ENCODE measurements around the gene NLRP6.
"Not testable (repeated sequence)": the region's sequence is repeated elsewhere in the genome, so short reads cannot be mapped to it uniquely, and the experiment has no call there.

GRCh38 chr11:311013-311748 lies 33.0 kb downstream of the NLRP6 start:
- TF ChIP-seq CTCF (IDR thresholded peaks at IDR 0.05); MAX (IDR thresholded peaks at IDR 0.05; ENCODE audit: low read depth); REST (IDR thresholded peaks at IDR 0.05; ENCODE audit: low read depth, low read length); SIN3A (IDR thresholded peaks at IDR 0.05; ENCODE audit: borderline replicate concordance, low read depth, low read length); EZH2phosphoT487 (IDR thresholded peaks at IDR 0.05; ENCODE audit: borderline replicate concordance, low read depth); USF1 (IDR thresholded peaks at IDR 0.05; ENCODE audit: borderline replicate concordance, low read depth); EP300 (IDR thresholded peaks at IDR 0.05; ENCODE audit: borderline replicate concordance in 1 of 2, low read depth in 1 of 2, low read length in 1 of 2); YY1 (IDR thresholded peaks at IDR 0.05; ENCODE audit: low read depth); TAF1 (IDR thresholded peaks at IDR 0.05; ENCODE audit: borderline replicate concordance, low read depth, low read length); SMC3 (IDR thresholded peaks at IDR 0.05; ENCODE audit: low read depth, low read length); TCF12 (IDR thresholded peaks at IDR 0.05); JUND (IDR thresholded peaks at IDR 0.05): not testable (repeated sequence)

Data from SK-N-SH (cell line).